Neuron (in vitro differentiated cells): Measurements from ENCODE around the gene HECW1.
"Not testable (repeated sequence)": the region's sequence is repeated elsewhere in the genome, so short reads cannot be mapped to it uniquely, and the experiment has no call there.

Experiments
- H2AFZ ChIP-seq: one replicate; pipeline ENCODE4 v1.6.1; 2013; ENCODE audit warnings: low read depth, mild to moderate bottlenecking, inconsistent platforms, low read length, moderate library complexity
- H3K27me3 ChIP-seq: one replicate; pipeline ENCODE4 v1.6.1; 2013; ENCODE audit warnings: low read length; ENCODE audit not compliant: insufficient read depth
- H3K36me3 ChIP-seq: one replicate; pipeline ENCODE4 v1.6.1; 2013; ENCODE audit warnings: low read length; ENCODE audit not compliant: insufficient read depth
- H3K4me1 ChIP-seq: one replicate; pipeline ENCODE4 v1.6.1; 2013; ENCODE audit warnings: low read length; ENCODE audit not compliant: insufficient read depth
- H3K4me3 ChIP-seq: 2 replicates; pipeline ENCODE4 v1.5.1; 2013; ENCODE audit warnings: mild to moderate bottlenecking, low read length, moderate library complexity
- H3K9me3 ChIP-seq: one replicate; pipeline ENCODE4 v1.6.1; 2013; ENCODE audit warnings: low read length

HECW1 gene

DNA sequence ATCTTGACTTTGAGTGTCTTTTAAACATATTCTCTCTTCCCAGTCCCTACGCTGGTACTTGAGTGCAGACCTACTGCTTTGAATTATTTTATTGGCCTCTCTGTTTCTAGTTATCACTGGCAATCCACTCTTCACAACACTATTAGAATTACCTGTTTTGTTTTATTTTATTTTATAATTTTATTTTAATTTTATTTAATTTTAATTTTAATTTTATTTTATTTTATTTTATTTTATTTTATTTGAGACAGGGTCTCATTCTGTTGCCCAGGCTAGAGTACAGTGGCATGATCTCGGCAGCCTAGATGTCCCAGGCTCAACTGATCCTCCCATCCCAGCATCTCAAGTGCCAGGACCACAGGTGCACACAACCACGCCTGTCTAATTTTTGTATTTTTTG is 477.3 kb downstream of the HECW1 start:
- no peaks in the 10 kb centered on the region for H3K9me3 ChIP-seq
- H2AFZ ChIP-seq = no peak overlapping the region
- no peak overlapping the region for H3K4me3 ChIP-seq
- no peaks in the 10 kb centered on the region for H3K36me3 ChIP-seq
- H3K4me1 ChIP-seq = peaks cover 5% of the 10 kb centered on the region
- H3K27me3 ChIP-seq = no peaks in the 10 kb centered on the region

DNA sequence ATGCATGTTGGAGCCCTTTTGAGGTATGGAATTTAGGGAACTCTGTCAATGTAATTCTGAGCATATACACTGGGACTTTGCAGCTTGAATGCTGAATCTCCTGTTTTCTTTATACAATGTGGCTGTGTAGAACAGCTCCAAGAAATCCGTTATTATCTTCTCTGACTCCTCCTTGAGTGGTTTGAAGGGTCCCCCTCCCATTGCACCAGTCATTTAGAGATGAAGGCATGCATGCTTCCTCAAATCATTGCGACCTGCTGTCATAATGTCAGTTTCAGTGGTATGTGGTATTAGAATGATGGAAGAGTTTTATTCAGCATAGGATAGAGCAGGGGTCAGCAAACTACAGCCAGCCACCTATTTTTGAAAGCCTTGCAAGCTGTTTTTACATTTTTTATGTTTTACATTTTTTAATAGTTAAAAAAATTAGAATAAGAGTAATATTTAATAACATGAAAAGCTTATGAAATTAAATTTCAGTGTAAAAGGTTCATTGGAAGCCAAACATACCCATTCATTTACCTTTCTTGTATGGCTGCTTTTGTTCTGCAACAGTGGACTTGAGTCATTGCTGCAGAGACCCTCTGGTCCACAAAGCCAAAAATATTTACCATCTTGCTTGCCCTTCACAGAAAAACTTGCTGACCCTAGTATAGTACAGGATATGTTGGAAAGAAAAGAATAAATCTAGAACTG is 478.6 kb downstream of the HECW1 start:
- Histone ChIP-seq H3K27me3 (no peaks in the 10 kb centered on the region), H2AFZ (no peak overlapping the region), H3K36me3 (no peaks in the 10 kb centered on the region), H3K4me3 (no peak overlapping the region), H3K9me3 (no peaks in the 10 kb centered on the region), H3K4me1 (peaks cover 5% of the 10 kb centered on the region)

DNA sequence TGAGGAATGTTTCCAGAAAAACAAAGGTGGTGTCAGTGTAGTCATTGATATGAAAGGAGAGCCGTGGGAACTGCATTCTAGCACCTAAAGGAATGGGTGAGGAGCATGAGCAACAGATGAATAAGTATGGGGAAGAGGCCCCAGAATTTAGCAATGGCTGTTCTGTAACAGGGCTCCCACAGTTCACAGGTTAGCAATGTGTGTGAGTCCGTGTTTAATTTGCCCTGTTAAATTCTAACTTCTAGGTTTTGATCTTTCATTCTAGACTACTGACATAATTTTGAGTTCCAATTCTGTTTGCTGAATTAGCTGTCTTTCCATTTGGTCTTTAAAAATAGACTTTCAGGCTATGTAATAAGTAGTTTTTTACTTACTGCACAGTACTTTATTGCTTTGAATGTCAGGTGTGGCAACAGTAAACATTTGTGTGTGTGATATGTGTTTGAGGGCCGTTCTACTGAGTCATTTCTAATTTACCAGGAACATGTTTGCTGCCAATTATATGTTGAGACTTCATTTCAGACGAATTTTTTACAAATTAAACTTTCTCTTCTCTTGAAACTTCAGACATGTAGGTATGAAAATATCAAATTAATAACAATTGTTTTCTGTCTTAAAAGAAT is 479.2 kb downstream of the HECW1 start:
- Histone ChIP-seq H3K4me1 (peaks cover 5% of the 10 kb centered on the region), H3K4me3 (no peak overlapping the region), H3K27me3 (no peaks in the 10 kb centered on the region), H2AFZ (no peak overlapping the region), H3K36me3 (no peaks in the 10 kb centered on the region), H3K9me3 (no peaks in the 10 kb centered on the region)

DNA sequence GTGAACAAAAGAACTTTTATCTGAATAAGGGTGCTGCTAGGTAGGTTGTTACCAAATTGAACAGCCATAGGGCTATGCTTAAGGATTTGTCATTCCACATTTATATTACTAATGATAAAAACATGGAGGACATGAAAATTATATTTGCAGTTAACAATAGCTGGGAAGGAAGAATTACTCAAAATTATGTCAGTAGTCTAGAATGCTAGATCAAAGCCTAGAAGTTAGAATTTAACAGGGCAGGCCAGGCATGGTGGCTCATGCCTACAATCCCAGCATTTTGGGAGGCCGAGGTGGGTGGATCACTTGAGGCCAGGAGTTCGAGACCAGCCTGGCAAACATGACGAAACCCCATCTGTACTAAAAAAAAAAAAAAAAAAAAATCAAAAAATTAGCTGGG is 479.9 kb downstream of the HECW1 start:
- no peaks in the 10 kb centered on the region for H3K36me3 ChIP-seq
- no peaks in the 10 kb centered on the region for H3K9me3 ChIP-seq
- H3K4me1 ChIP-seq = peaks cover 5% of the 10 kb centered on the region
- no peak overlapping the region for H2AFZ ChIP-seq
- H3K4me3 ChIP-seq = no peak overlapping the region
- no peaks in the 10 kb centered on the region for H3K27me3 ChIP-seq

DNA sequence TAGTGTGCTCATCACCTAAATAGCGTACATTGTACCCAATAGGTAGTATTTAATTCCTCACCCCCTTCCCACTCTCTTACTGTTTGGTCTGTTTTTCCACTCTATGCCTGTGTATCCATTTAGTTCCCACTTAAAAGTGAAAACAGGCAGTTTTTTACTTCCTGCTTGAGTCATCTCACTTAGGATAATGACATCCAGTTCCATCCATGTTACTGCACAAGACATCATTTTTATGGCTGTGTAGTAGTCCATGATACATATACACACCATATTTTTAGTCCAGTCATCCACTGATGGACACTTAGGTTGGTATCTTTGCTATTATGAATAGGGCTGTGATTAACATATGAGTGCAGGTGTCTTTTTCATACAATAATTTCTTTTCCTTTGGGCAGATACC is 480.6 kb downstream of the HECW1 start:
- peaks cover 5% of the 10 kb centered on the region for H3K4me1 ChIP-seq
- no peaks in the 10 kb centered on the region for H3K36me3 ChIP-seq
- H3K9me3 ChIP-seq = no peaks in the 10 kb centered on the region
- no peak overlapping the region for H2AFZ ChIP-seq
- no peaks in the 10 kb centered on the region for H3K27me3 ChIP-seq
- H3K4me3 ChIP-seq = no peak overlapping the region

DNA sequence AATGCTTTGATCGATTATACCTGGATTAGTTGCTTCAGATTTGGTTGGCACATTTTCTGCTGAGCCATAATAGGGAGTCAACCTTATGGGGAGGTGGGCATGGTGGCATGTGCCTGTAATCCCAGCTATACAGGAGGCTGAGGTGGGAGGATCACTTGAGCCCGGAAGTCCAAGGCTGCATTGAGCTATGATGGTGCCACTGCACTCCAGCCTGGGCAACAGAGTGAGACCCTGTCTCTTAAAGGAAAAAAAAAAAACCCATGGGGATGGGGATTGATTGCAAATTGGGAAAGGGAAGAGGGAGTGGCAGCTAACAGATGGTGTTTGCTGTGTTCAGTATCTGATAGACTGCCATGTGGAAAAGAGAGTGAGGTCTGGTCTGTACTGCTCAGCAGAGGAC is 481.6 kb downstream of the HECW1 start:
- Histone ChIP-seq H3K4me3 (no peak overlapping the region), H3K9me3 (no peaks in the 10 kb centered on the region), H2AFZ (no peak overlapping the region), H3K27me3 (no peaks in the 10 kb centered on the region), H3K4me1 (peaks cover 5% of the 10 kb centered on the region), H3K36me3 (no peaks in the 10 kb centered on the region)

DNA sequence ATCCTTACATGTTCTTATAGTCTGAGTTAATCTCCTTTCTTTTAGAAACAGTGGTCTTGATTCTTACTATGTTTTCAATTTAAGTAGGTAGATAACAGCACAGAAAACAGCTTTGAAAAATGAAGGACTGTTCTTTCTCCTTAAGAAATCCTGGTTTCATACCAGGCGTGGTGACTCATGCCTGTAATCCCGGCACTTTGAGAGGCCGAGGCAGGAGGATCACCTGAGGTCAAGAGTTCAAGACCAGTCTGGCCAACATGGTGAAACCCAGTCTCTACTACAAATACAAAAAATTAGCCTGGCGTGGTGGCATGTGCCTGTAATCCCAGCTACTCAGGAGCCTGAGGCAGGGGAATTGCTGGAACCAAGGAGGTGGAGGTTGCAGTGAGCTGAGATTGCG is 484.0 kb downstream of the HECW1 start:
- not testable (repeated sequence) for H3K27me3 ChIP-seq, H3K36me3 ChIP-seq, H2AFZ ChIP-seq, H3K4me1 ChIP-seq, H3K9me3 ChIP-seq, H3K4me3 ChIP-seq

DNA sequence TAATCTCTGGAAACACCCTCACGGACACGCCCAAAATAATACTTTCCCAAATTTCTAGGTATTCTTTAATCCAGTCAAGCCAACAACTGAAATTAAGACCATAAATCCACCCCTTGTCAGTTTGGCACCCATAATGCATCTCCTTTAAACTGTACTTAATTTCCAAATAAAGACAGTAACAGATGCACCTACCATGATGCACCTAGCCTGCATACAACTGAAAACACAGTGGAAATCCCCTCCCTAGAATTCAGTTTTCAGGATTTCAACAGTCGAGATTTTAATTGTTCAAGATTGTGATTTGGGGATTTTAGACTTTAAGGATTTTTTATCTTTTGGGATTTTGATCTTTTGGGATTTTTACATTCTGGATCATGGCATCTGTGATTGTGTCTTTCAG is 487.6 kb downstream of the HECW1 start:
- H3K9me3 ChIP-seq = no peaks in the 10 kb centered on the region
- no peaks in the 10 kb centered on the region for H3K36me3 ChIP-seq
- no peaks in the 10 kb centered on the region for H3K4me1 ChIP-seq
- H2AFZ ChIP-seq = no peak overlapping the region
- H3K4me3 ChIP-seq = no peak overlapping the region
- no peaks in the 10 kb centered on the region for H3K27me3 ChIP-seq

DNA sequence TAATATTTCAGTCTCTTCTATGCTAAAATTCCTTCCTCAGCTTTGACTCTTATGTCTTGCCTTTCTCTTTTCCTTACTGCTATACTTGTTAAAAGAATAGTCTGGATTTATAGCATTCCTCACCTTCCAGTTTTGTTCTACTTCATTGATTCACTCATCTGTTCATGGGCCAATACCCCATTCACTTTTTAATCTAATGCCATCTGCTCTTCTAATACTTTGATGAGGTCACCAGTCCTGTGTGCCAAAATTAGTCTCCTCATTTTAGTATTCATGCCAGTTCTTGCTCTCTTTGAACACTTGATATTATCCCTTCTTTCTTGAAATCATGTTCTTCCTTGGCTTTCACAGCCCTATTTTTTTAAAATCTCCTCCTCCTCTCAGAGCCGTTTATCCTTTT is 489.8 kb downstream of the HECW1 start:
- no peaks in the 10 kb centered on the region for H3K27me3 ChIP-seq
- no peaks in the 10 kb centered on the region for H3K4me1 ChIP-seq
- H3K9me3 ChIP-seq = peaks cover 3% of the 10 kb centered on the region
- H3K36me3 ChIP-seq = no peaks in the 10 kb centered on the region
- no peak overlapping the region for H3K4me3 ChIP-seq
- H2AFZ ChIP-seq = no peak overlapping the region

DNA sequence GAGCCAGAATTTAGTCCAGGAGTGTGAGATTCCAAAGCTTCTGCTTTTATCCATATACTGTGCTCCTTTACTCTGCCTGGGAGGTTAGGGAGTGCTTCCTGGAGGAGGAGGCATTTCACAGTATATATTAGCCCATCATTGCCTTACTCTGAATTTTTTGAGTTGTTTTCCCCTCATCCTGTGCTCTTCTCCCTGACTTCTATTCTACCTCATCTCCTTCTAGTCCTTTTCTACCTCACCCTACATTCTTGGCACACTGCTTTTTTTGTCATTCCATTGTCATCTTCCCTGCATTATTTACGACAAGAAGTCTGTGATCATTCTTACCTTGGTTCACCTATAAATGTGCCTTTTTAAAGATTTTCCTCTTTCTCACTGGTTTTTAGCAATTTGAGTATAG is 491.8 kb downstream of the HECW1 start:
- Histone ChIP-seq H2AFZ (no peak overlapping the region), H3K9me3 (peaks cover 3% of the 10 kb centered on the region), H3K36me3 (peaks cover 6% of the 10 kb centered on the region), H3K27me3 (no peaks in the 10 kb centered on the region), H3K4me1 (no peaks in the 10 kb centered on the region), H3K4me3 (no peak overlapping the region)

DNA sequence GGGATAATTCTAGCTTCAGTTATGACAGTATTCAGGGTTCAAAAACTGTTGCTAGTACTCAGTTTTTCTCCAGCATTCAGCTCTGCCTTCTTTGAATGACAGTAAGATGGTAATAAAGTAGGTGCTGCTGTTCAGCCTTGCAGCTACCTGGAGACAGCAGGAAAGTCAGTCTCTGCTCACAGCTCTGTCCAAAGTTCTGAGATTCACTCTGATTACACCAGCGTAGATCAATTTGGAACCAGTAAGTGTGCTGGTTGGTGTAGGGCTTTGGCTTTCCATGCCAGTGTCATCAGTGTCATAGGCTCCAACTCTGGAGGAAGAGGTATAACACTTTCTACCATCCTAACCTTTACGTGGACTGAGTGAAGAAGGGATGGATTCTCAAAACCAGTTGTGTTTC is 496.6 kb downstream of the HECW1 start:
- H2AFZ ChIP-seq = no peak overlapping the region
- peaks cover 12% of the 10 kb centered on the region for H3K4me1 ChIP-seq
- H3K36me3 ChIP-seq = peaks cover 6% of the 10 kb centered on the region
- peaks cover 3% of the 10 kb centered on the region for H3K9me3 ChIP-seq
- no peak overlapping the region for H3K4me3 ChIP-seq
- H3K27me3 ChIP-seq = no peaks in the 10 kb centered on the region

DNA sequence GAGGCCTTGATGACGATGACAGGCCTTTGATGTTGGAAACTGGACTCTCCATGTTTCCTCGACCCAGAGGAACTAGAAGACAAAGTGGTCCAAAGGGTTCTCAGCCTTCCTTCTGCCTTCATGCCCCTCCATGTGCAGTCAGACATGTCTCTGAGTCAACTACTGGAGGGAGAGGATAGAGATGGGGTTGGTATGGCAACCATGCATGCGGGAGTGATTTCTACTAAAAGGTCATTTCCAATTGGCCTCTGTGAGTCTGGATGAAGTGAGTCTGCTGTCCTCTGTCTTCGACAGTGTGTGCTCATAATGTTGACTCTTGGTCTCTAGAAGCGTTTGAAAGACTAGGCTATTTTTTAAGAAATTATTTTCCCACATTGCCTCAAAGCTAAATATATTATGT is 499.7 kb downstream of the HECW1 start:
- Histone ChIP-seq H3K9me3 (peaks cover 3% of the 10 kb centered on the region), H3K4me1 (peaks cover 12% of the 10 kb centered on the region), H2AFZ (no peak overlapping the region), H3K27me3 (no peaks in the 10 kb centered on the region), H3K36me3 (peaks cover 8% of the 10 kb centered on the region), H3K4me3 (no peak overlapping the region)

DNA sequence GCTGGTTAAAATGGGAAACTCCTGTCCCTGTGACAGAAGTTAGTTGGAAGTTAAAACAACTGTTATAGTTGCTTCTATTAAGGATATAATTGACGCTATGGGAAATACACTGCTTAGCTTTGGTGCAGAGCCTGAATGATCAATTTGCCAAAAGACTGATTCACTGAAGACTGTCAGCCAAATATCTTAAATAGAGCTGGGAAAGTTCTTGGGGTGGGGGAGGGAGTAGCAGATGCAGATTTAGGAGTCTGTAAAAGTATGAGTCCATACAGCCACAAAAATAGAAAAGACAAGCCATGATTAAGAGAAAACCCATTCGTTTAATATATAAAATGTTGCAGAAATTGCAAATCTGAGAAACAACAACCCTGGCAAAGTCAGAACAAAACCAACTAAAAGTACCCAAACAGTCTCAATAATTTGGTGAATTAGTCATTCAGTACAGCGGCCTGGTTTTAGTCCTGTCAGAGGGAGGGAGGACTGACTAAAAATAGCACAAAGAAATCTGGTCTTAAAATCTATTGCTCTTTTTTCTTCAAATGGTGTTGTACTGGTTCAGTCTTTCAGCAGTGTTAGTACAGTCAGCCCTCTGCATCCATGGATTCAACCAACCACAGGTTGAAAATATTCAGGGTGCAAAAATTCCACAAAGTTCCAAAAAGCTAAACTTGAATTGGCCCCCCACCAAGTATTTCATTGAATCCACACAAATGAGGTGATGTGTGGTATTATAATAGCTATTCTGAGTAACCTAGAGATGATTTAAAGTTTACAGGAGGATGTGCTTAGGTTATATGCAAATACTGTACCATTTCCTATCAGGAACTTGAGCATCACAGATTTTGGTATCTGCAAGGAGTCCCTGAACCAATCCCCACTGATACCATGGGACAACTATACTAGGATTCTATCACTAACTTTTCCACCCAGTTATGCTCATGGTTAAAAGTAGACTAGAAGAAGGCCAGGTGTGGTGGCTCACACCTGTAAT is 500.4 kb downstream of the HECW1 start:
- no peak overlapping the region for H2AFZ ChIP-seq
- H3K4me3 ChIP-seq = no peak overlapping the region
- H3K9me3 ChIP-seq = peaks cover 3% of the 10 kb centered on the region
- H3K4me1 ChIP-seq = peaks cover 17% of the 10 kb centered on the region
- peaks cover 10% of the 10 kb centered on the region for H3K36me3 ChIP-seq
- H3K27me3 ChIP-seq = no peaks in the 10 kb centered on the region
